Frontal cortex (tissue), 4 donors: ENCODE measurements around the gene CDKN2B-AS1. TPM values are rescaled to one million over a fixed set of nuclear protein-coding genes. Genes with fewer than 3 reads are reported as not detected.

ENCODE experiments used
- DNase-seq, 2 donors: peaks; one replicate each; pipeline ENCODE4 v3.0.0; 2012; ENCODE audit warnings: low spot score in 2 of 2
- FAIRE-seq: peaks from 2 replicates; lab custom pipeline; 2012; peaks lifted over from hg19 to GRCh38; lab: Jason Lieb, UNC
- total RNA-seq: library from RNA; depleted of rRNA; stranded (reverse); fragments of >200 nt; gene quantifications from one replicate; pipeline ENCODE4 v1.2.3, GENCODE V29; 2014
- donor health status: control.
- donor health status: control.
- donor health status: control.

CDKN2B-AS1 gene
- total RNA-seq, 1 donor from 2014 or later = 0.41 TPM

- FAIRE-seq = no peak
- no peak for DNase-seq
Measured at GRCh38 chr9:22141908-22142307, 147.3 kb downstream of the CDKN2B-AS1 start.

GRCh38 chr9:22142671-22143070, 148.1 kb downstream of the CDKN2B-AS1 start:
- DNase-seq (no peak), FAIRE-seq (no peak)

- FAIRE-seq (no peak), DNase-seq (no peak)
Measured at GRCh38 chr9:22143799-22144625, 149.4 kb downstream of the CDKN2B-AS1 start.

GRCh38 chr9:22146604-22147003, 152.0 kb downstream of the CDKN2B-AS1 start:
- FAIRE-seq = no peak

GRCh38 chr9:22147813-22148527, 153.4 kb downstream of the CDKN2B-AS1 start:
- DNase-seq (no peak), FAIRE-seq (no peak)

More at GRCh38 chr9:22146604-22147003, 152.0 kb downstream of the CDKN2B-AS1 start:
- DNase-seq = no peak

GRCh38 chr9:22148528-22148875, 153.9 kb downstream of the CDKN2B-AS1 start:
- DNase-seq (no peak), FAIRE-seq (no peak)

- no peak for DNase-seq
- FAIRE-seq = no peak
Measured at GRCh38 chr9:22148876-22149637, 154.5 kb downstream of the CDKN2B-AS1 start.

- DNase-seq (no peak), FAIRE-seq (no peak)
Measured at GRCh38 chr9:22154064-22154463, 159.5 kb downstream of the CDKN2B-AS1 start.

GRCh38 chr9:22156586-22156985, 162.0 kb downstream of the CDKN2B-AS1 start:
- DNase-seq (no peak), FAIRE-seq (no peak)

GRCh38 chr9:22157276-22157675, 162.7 kb downstream of the CDKN2B-AS1 start:
- DNase-seq (no peak), FAIRE-seq (no peak)

- no peak for FAIRE-seq
- no peak for DNase-seq
Measured at GRCh38 chr9:22157828-22158227, 163.2 kb downstream of the CDKN2B-AS1 start.

GRCh38 chr9:22158271-22158670, 163.7 kb downstream of the CDKN2B-AS1 start:
- FAIRE-seq = no peak

GRCh38 chr9:22158927-22159346, 164.3 kb downstream of the CDKN2B-AS1 start:
- FAIRE-seq (no peak), DNase-seq (no peak)

More at GRCh38 chr9:22158271-22158670, 163.7 kb downstream of the CDKN2B-AS1 start:
- DNase-seq = no peak

- FAIRE-seq = no peak
- DNase-seq = no peak
Measured at GRCh38 chr9:22159586-22159985, 165.0 kb downstream of the CDKN2B-AS1 start.

GRCh38 chr9:22160221-22160620, 165.6 kb downstream of the CDKN2B-AS1 start:
- FAIRE-seq = no peak
- no peak for DNase-seq

GRCh38 chr9:22165144-22165543, 170.6 kb downstream of the CDKN2B-AS1 start:
- FAIRE-seq = no peak
- no peak for DNase-seq

GRCh38 chr9:22169243-22169642, 174.7 kb downstream of the CDKN2B-AS1 start:
- DNase-seq (no peak), FAIRE-seq (no peak)

- FAIRE-seq (no peak), DNase-seq (no peak)
Measured at GRCh38 chr9:22169727-22170503, 175.3 kb downstream of the CDKN2B-AS1 start.
